Gastrocnemius medialis (tissue), 4 donors: ENCODE data around the gene PPP6R2. TPM values are rescaled to one million over a fixed set of nuclear protein-coding genes. Genes with fewer than 3 reads are reported as not detected.

Source experiments
- ATAC-seq, 2 donors: fragments of 150-250 bp; one replicate each; pipeline ENCODE4 v1.9.1; 2016
- DNase-seq, 2 donors: peaks; one replicate each; pipeline ENCODE4 v3.0.0-alpha.2; 2019
- H3K27ac ChIP-seq, 4 donors: fragments of 200-600 bp; sonication (generic); 1 replicate in 1 of 4; 2 replicates in 3 of 4; pipeline ENCODE4 v1.5.1; 2016 to 2018; ENCODE audit warnings: mild to moderate bottlenecking in 2 of 4, moderate library complexity in 1 of 4
- H3K27me3 ChIP-seq, 3 donors: fragments of 200-600 bp; sonication (generic) in 2 of 3; 1 replicate in 1 of 3; 2 replicates in 2 of 3; pipeline versions ENCODE4 v1.5.1 to v1.6.0; 2016 to 2019; ENCODE audit warnings: mild to moderate bottlenecking in 1 of 3, moderate library complexity in 1 of 3
- H3K36me3 ChIP-seq, 2 donors: fragments of 200-600 bp; sonication (generic) in 1 of 2; one replicate each; pipeline ENCODE4 v1.5.1; 2017 to 2018
- H3K4me1 ChIP-seq, 2 donors: fragments of 200-600 bp; sonication (generic) in 1 of 2; one replicate each; pipeline ENCODE4 v1.5.1; 2016 to 2017; ENCODE audit warnings: mild to moderate bottlenecking in 2 of 2
- H3K4me3 ChIP-seq, 4 donors: fragments of 200-600 bp; sonication (generic) in 3 of 4; 1 replicate in 1 of 4; 2 replicates in 3 of 4; pipeline ENCODE4 v1.5.1; 2016 to 2019; ENCODE audit warnings: mild to moderate bottlenecking in 2 of 4
- H3K9me3 ChIP-seq, 3 donors: fragments of 200-600 bp; sonication (generic) in 2 of 3; 1 replicate in 1 of 3; 2 replicates in 2 of 3; pipeline ENCODE4 v1.5.1; 2016 to 2019
- CTCF ChIP-seq, 5 experiments: fragments of 450-650 bp in 3 of 5; fragments of 200-600 bp in 2 of 5; sonication (generic) in 2 of 5; IDR thresholded peaks in 4 of 5; conservative IDR thresholded peaks in 1 of 5; 1 replicate in 4 of 5; 2 replicates in 1 of 5; pipeline ENCODE4 v1.5.1; 2016 to 2019; ENCODE audit warnings: antibody characterized with exemption in 5 of 5, mild to moderate bottlenecking in 3 of 5, moderate library complexity in 3 of 5
- POLR2A ChIP-seq, 2 donors: fragments of 450-650 bp; IDR thresholded peaks; one replicate each; pipeline ENCODE4 v1.6.1; 2017; ENCODE audit warnings: antibody characterized with exemption in 2 of 2, mild to moderate bottlenecking in 2 of 2, moderate library complexity in 2 of 2
- in situ Hi-C, 4 donors: fragments of 200-750 bp; cut with MboI; loops; one replicate each; pipeline versions ENCODE4 v1.15.0 to v1.8.0; 2017; ENCODE audit warnings: low sequenced_read_pairs in 4 of 4
- intact Hi-C: fragments of 100-400 bp; cut with DNase I; formaldehyde crosslinking; loops from one replicate; pipeline ENCODE4 v1.15.1; 2023; ENCODE audit warnings: low total_unique reads
- total RNA-seq, 4 donors: library from RNA; depleted of rRNA; stranded (reverse); fragments of >200 nt; gene quantifications; one replicate each; pipeline versions ENCODE4 v1.1.0 to v1.2.3, GENCODE V29; 2016

PPP6R2 gene
- total RNA-seq, 4 donors from 2014 or later = 55.7 to 96.2 (median 74.1) TPM

- H3K36me3 ChIP-seq = no peaks in the 10 kb centered on the region
- H3K9me3 ChIP-seq = no peaks in the 10 kb centered on the region
- no peak for TF ChIP-seq POLR2A (IDR thresholded peaks at IDR 0.05)
- TF ChIP-seq CTCF (IDR thresholded peaks at IDR 0.05 in 4 of 5, conservative IDR thresholded peaks at IDR 0.05 in 1 of 5) = no peak
- intact Hi-C loops (no loop called here), in situ Hi-C loops (no loop called here)
- H3K4me1 ChIP-seq = peaks cover 15 to 24% of the 10 kb centered on the region in 2 donors
- H3K27me3 ChIP-seq = no peaks in the 10 kb centered on the region
- H3K27ac ChIP-seq = no peak overlapping the region
- DNase-seq (no peak), ATAC-seq (no peak)
- no peak overlapping the region for H3K4me3 ChIP-seq
These were observed 3.3 kb downstream of the PPP6R2 start for GRCh38 chr22:50346470-50346869.

DNA sequence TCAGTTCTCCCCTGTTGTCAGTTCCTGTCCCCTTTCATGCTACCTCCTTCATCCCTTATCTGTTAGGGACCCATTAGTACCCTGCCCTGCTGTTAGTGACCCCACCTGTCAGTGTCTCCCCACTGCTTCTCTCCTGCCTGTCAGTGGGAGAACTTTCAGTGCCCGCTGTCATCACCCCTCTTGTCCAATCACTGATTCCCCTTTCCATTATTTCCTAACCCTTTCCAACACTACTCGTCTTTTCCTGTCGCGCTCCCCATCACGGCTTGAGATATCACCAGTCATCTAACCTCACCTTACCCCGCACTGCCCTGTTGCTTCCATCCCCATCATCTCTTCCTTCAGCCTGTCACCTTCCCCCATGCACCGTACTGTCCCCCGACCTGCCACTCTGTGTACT lies 4.0 kb downstream of the PPP6R2 start:
- ATAC-seq (no peak), DNase-seq (no peak)
- intact Hi-C loops (loop anchor here (1.0 kb wide), 1 partner anchor 139 kb away; no protein-coding TSS in a partner anchor), in situ Hi-C loops (no loop called here)
- Histone ChIP-seq H3K4me3 (no peak overlapping the region), H3K27ac (no peak overlapping the region), H3K9me3 (no peaks in the 10 kb centered on the region), H3K36me3 (peaks cover 0 to 3% of the 10 kb centered on the region in 2 donors), H3K27me3 (no peaks in the 10 kb centered on the region), H3K4me1 (peaks cover 13 to 21% of the 10 kb centered on the region in 2 donors)
- TF ChIP-seq POLR2A (IDR thresholded peaks at IDR 0.05) = no peak
- no peak for TF ChIP-seq CTCF (IDR thresholded peaks at IDR 0.05 in 4 of 5, conservative IDR thresholded peaks at IDR 0.05 in 1 of 5)

DNA sequence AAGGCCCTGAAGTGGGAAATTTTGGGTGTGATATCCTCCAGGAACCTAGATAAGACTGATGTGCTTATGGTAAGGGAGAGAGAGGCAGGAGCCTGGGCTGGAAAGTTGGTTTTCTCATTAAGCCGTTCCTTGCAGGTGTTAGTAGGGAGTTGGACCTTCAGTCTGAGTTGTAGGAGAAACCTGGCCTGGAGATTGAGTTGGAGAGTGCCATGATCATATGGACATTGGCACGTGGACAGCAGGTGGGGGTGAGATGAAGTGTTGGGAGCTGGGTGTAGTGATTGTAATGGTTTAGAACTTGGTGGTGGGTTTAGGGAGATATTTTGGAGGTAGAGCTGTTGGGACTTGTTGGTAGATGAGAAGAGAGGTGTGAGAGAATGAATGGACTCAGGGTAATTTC lies 4.9 kb downstream of the PPP6R2 start:
- H3K36me3 ChIP-seq = peaks cover 0 to 12% of the 10 kb centered on the region in 2 donors
- DNase-seq = no peak
- intact Hi-C loops = no loop called here

GRCh38 chr22:50356186-50356585 lies 13.1 kb downstream of the PPP6R2 start:
- Histone ChIP-seq H3K27me3 (no peaks in the 10 kb centered on the region), H3K36me3 (peaks cover 0 to 16% of the 10 kb centered on the region in 2 donors), H3K9me3 (no peaks in the 10 kb centered on the region), H3K27ac (no peak overlapping the region), H3K4me3 (no peak overlapping the region), H3K4me1 (peaks cover 0 to 6% of the 10 kb centered on the region in 2 donors)
- ATAC-seq (no peak), DNase-seq (no peak)
- no peak for TF ChIP-seq CTCF (IDR thresholded peaks at IDR 0.05 in 4 of 5, conservative IDR thresholded peaks at IDR 0.05 in 1 of 5)
- no peak for TF ChIP-seq POLR2A (IDR thresholded peaks at IDR 0.05)
- in situ Hi-C loops = no loop called here
- intact Hi-C loops = no loop called here

More for the DNA sequence above, 4.9 kb downstream of the PPP6R2 start:
- H3K27me3 ChIP-seq = no peaks in the 10 kb centered on the region
- H3K4me1 ChIP-seq = peaks cover 7 to 13% of the 10 kb centered on the region in 2 donors
- no peak overlapping the region for H3K4me3 ChIP-seq
- TF ChIP-seq POLR2A (IDR thresholded peaks at IDR 0.05) (no peak), CTCF (IDR thresholded peaks at IDR 0.05 in 4 of 5, conservative IDR thresholded peaks at IDR 0.05 in 1 of 5) (no peak)
- no peak overlapping the region for H3K27ac ChIP-seq
- ATAC-seq = no peak
- in situ Hi-C loops = no loop called here
- no peaks in the 10 kb centered on the region for H3K9me3 ChIP-seq

GRCh38 chr22:50357222-50357621 lies 14.1 kb downstream of the PPP6R2 start:
- Histone ChIP-seq H3K27ac (no peak overlapping the region), H3K4me1 (peaks cover 0 to 6% of the 10 kb centered on the region in 2 donors), H3K36me3 (peaks cover 0 to 12% of the 10 kb centered on the region in 2 donors), H3K27me3 (no peaks in the 10 kb centered on the region), H3K4me3 (no peak overlapping the region), H3K9me3 (no peaks in the 10 kb centered on the region)
- TF ChIP-seq CTCF (IDR thresholded peaks at IDR 0.05 in 4 of 5, conservative IDR thresholded peaks at IDR 0.05 in 1 of 5) (no peak), POLR2A (IDR thresholded peaks at IDR 0.05) (no peak)
- intact Hi-C loops (no loop called here), in situ Hi-C loops (no loop called here)
- DNase-seq (no peak), ATAC-seq (no peak)
